Measurements from ENCODE around the gene G0S2. TPM values are rescaled to one million over a fixed set of nuclear protein-coding genes. Genes with fewer than 3 reads are reported as not detected.

G0S2 gene
- total RNA-seq, 4 donors from 2014 or later: 15.9 to 51.8 (median 31.8) TPM

GRCh38 chr1:209627732-209628196 lies 47.4 kb upstream of the G0S2 start:
- 63% methylated on average over 6 of the region's 16 CpGs for WGBS
- peak in 1 of 2 donors; percentile 87 for DNase-seq (ENCODE audit: low spot score in 2 of 2)
- H3K4me1 ChIP-seq: peaks cover 14% of the 10 kb centered on the region
- H3K4me3 ChIP-seq: no peak overlapping the region
- H3K27me3 ChIP-seq: no peaks in the 10 kb centered on the region
- no peak overlapping the region for H3K27ac ChIP-seq
- H3K9me3 ChIP-seq: no peaks in the 10 kb centered on the region
- TF ChIP-seq POLR2A (IDR thresholded peaks at IDR 0.05) (no peak), POLR2AphosphoS5 (IDR thresholded peaks at IDR 0.05) (no peak), CTCF (IDR thresholded peaks at IDR 0.05) (peak; percentile 66 to 95)
- peaks cover 9% of the 10 kb centered on the region for H3K36me3 ChIP-seq

- H3K27me3 ChIP-seq: no peaks in the 10 kb centered on the region
- H3K4me3 ChIP-seq: no peak overlapping the region
- no peak overlapping the region for H3K27ac ChIP-seq
- H3K4me1 ChIP-seq: peaks cover 14% of the 10 kb centered on the region
- no peaks in the 10 kb centered on the region for H3K9me3 ChIP-seq
- H3K36me3 ChIP-seq: peaks cover 9% of the 10 kb centered on the region
- no peak for DNase-seq (ENCODE audit: low spot score in 2 of 2)
- WGBS: 90% methylated on average over 7 of the region's 7 CpGs
- no peak for TF ChIP-seq EP300 (IDR thresholded peaks at IDR 0.05)
- no peak for TF ChIP-seq POLR2AphosphoS5 (IDR thresholded peaks at IDR 0.05)
- no peak for TF ChIP-seq POLR2A (IDR thresholded peaks at IDR 0.05)
- TF ChIP-seq CTCF (IDR thresholded peaks at IDR 0.05): no peak
These were observed 46.5 kb upstream of the G0S2 start for GRCh38 chr1:209628618-209629299.

GRCh38 chr1:209629621-209630382 lies 45.4 kb upstream of the G0S2 start:
- WGBS: 94% methylated on average over 11 of the region's 11 CpGs

GRCh38 chr1:209630383-209631225 lies 44.6 kb upstream of the G0S2 start:
- H3K4me3 ChIP-seq: no peak overlapping the region
- 77% methylated on average over 17 of the region's 17 CpGs for WGBS
- H3K4me1 ChIP-seq: peaks cover 14% of the 10 kb centered on the region

More at GRCh38 chr1:209629621-209630382, 45.4 kb upstream of the G0S2 start:
- Histone ChIP-seq H3K27ac (no peak overlapping the region), H3K4me3 (no peak overlapping the region), H3K4me1 (peaks cover 14% of the 10 kb centered on the region), H3K9me3 (no peaks in the 10 kb centered on the region), H3K36me3 (peaks cover 11% of the 10 kb centered on the region), H3K27me3 (no peaks in the 10 kb centered on the region)
- DNase-seq (ENCODE audit: low spot score in 2 of 2): no peak
- TF ChIP-seq POLR2AphosphoS5 (IDR thresholded peaks at IDR 0.05) (no peak), POLR2A (IDR thresholded peaks at IDR 0.05) (no peak), EP300 (IDR thresholded peaks at IDR 0.05) (no peak), CTCF (IDR thresholded peaks at IDR 0.05) (no peak)

More at GRCh38 chr1:209630383-209631225, 44.6 kb upstream of the G0S2 start:
- H3K27me3 ChIP-seq: no peaks in the 10 kb centered on the region
- no peaks in the 10 kb centered on the region for H3K9me3 ChIP-seq
- TF ChIP-seq POLR2A (IDR thresholded peaks at IDR 0.05): no peak
- no peak for TF ChIP-seq CTCF (IDR thresholded peaks at IDR 0.05)
- TF ChIP-seq POLR2AphosphoS5 (IDR thresholded peaks at IDR 0.05): no peak
- H3K27ac ChIP-seq: no peak overlapping the region
- H3K36me3 ChIP-seq: peaks cover 9% of the 10 kb centered on the region
- no peak for DNase-seq (ENCODE audit: low spot score in 2 of 2)
